ENCODE measurements around the gene GPX4.

GRCh38 chr19:1097810-1098176, 6.0 kb upstream of the GPX4 start:
- TF ChIP-seq POLR2A (IDR thresholded peaks at IDR 0.05) (no peak), CTCF (IDR thresholded peaks at IDR 0.05) (no peak)
